Upper lobe of right lung (tissue), 1 donor: ENCODE measurements around the gene PPM1H. TPM values are rescaled to one million over a fixed set of nuclear protein-coding genes. Genes with fewer than 3 reads are reported as not detected.

Experiments
- ATAC-seq: fragments of 200-7000 bp; cut with Tn5 transposase; one replicate; pipeline ENCODE4 v1.9.1; 2020; ENCODE audit warnings: mild to moderate bottlenecking, moderate library complexity
- DNase-seq: peaks from one replicate; pipeline ENCODE4 v3.0.0-alpha.2; 2020
- H3K27ac ChIP-seq: fragments of 200-600 bp; one replicate; pipeline ENCODE4 v1.8.0; 2022
- H3K27me3 ChIP-seq: fragments of 200-600 bp; one replicate; pipeline ENCODE4 v1.8.0; 2022; ENCODE audit warnings: mild to moderate bottlenecking
- H3K36me3 ChIP-seq: fragments of 200-600 bp; one replicate; pipeline ENCODE4 v1.8.0; 2022
- H3K4me1 ChIP-seq: fragments of 200-600 bp; one replicate; pipeline ENCODE4 v1.8.0; 2022
- H3K4me3 ChIP-seq: fragments of 200-600 bp; one replicate; pipeline ENCODE4 v1.8.0; 2022; ENCODE audit warnings: mild to moderate bottlenecking
- H3K9me3 ChIP-seq: fragments of 200-600 bp; one replicate; pipeline ENCODE4 v1.8.0; 2022
- intact Hi-C: fragments of 100-400 bp; cut with DNase I; formaldehyde crosslinking; loops from one replicate; pipeline ENCODE4 v1.11.0; 2022
- microRNA-seq: library from miRNA; unstranded; fragments of <30 nt; microRNA quantifications from one replicate; pipeline ENCODE4 v1.2.0, GENCODE V29; 2020; ENCODE audit warnings: borderline microRNAs expressed
- total RNA-seq: library from RNA; stranded (reverse); fragmentation: NEBNext Ultra II Directional; extraction: Animal tissue kit (Norgen Biotek cat#: 25700); gene quantifications from one replicate; pipeline ENCODE4 v1.2.1, GENCODE V29; 2021
- TF ChIP-seq, protein P1 (sequence below): fragments of 200-600 bp; IDR thresholded peaks from one replicate; pipeline ENCODE4 v1.8.0; 2022; ENCODE audit warnings: antibody characterized with exemption
- donor health status: DM: no; HTN: yes; CAD: no; lungs with severe emphysema.

PPM1H gene
- total RNA-seq, 1 donor from 2014 or later, result 8.0 TPM

DNA sequence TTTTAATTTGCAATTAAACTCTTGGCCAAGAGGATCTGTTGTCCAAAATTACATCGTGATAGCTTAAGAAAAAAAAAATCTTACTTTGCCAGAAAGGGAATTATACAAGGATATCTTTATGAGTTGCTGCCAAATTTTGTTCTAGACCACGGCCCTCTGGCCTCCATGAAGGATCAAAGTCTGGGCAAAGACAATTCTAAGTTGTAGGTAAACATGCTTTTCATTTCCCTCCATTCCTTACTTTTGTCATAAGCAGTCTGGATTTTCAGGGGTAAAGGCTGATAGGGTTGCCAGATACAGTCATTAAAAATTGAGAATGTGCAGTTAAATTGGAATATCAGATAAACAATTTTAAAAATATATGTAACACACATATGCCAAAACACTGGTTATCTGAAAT lies 333.2 kb downstream of the PPM1H start:
- Histone ChIP-seq H3K4me1 (peaks cover 20% of the 10 kb centered on the region), H3K36me3 (no peaks in the 10 kb centered on the region), H3K4me3 (peak overlapping the region; percentile 79), H3K9me3 (no peaks in the 10 kb centered on the region), H3K27ac (peak overlapping the region; percentile 100), H3K27me3 (no peaks in the 10 kb centered on the region)
- intact Hi-C loops, result no loop called here
- no peak for DNase-seq
- no peak for ATAC-seq
- TF ChIP-seq, protein P1, sequence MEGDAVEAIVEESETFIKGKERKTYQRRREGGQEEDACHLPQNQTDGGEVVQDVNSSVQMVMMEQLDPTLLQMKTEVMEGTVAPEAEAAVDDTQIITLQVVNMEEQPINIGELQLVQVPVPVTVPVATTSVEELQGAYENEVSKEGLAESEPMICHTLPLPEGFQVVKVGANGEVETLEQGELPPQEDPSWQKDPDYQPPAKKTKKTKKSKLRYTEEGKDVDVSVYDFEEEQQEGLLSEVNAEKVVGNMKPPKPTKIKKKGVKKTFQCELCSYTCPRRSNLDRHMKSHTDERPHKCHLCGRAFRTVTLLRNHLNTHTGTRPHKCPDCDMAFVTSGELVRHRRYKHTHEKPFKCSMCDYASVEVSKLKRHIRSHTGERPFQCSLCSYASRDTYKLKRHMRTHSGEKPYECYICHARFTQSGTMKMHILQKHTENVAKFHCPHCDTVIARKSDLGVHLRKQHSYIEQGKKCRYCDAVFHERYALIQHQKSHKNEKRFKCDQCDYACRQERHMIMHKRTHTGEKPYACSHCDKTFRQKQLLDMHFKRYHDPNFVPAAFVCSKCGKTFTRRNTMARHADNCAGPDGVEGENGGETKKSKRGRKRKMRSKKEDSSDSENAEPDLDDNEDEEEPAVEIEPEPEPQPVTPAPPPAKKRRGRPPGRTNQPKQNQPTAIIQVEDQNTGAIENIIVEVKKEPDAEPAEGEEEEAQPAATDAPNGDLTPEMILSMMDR, result no peak

DNA sequence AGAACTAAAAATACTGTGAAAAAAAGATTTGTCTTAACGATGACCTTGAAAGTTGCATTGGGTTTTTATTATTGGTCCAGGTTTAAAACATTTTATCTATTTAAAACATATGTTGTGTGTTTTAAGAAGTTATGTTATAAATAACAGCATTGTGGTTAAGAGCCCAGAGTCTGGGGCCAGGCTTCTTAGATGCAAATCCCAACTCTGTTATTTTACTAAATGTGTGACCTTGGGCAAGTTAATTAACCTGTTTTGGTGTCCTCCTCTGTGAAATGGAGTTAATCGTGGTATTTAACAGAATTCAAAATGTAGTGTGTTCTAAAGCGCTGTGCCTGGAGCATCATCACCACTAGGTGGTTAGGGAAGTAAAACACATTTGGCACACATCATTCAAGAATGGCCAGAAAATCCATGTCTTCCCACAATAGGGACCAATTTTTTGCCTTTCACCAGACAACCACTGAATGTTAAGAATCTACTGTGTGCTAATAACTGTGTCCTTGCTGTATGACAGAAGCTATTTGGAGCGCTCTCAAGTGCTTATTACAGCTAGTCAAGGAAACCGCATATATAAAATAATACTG lies 335.0 kb downstream of the PPM1H start:
- H3K9me3 ChIP-seq, result no peaks in the 10 kb centered on the region
- H3K36me3 ChIP-seq, result no peaks in the 10 kb centered on the region
- no peaks in the 10 kb centered on the region for H3K27me3 ChIP-seq
- H3K4me1 ChIP-seq, result peaks cover 14% of the 10 kb centered on the region
- DNase-seq (no peak), ATAC-seq (no peak)
- intact Hi-C loops, result no loop called here
- H3K27ac ChIP-seq, result no peak overlapping the region
- TF ChIP-seq, protein P1, result no peak
- H3K4me3 ChIP-seq, result no peak overlapping the region

DNA sequence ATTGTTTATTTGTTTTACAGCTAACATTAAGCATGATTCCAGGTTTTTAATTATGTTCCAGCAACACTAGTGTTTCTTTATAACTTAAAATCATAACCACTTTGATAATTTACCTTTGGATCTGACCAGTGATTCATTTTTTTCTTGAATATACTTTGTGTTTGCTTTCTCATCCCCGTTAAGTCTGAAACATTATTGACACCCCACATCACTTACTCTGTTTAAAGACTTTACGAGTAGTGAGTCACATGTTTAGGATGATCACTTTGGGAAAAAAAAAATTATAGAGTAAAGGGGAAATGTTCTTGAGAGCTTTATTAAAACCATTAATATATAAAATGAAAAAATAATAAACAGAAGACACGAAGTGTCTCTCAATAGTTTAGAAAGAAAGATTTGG lies 336.1 kb downstream of the PPM1H start:
- no peaks in the 10 kb centered on the region for H3K9me3 ChIP-seq
- no peaks in the 10 kb centered on the region for H3K27me3 ChIP-seq
- no peak overlapping the region for H3K27ac ChIP-seq
- intact Hi-C loops, result no loop called here
- no peaks in the 10 kb centered on the region for H3K36me3 ChIP-seq
- H3K4me1 ChIP-seq, result peaks cover 4% of the 10 kb centered on the region
- ATAC-seq (no peak), DNase-seq (no peak)
- TF ChIP-seq, protein P1, result no peak
- no peak overlapping the region for H3K4me3 ChIP-seq

DNA sequence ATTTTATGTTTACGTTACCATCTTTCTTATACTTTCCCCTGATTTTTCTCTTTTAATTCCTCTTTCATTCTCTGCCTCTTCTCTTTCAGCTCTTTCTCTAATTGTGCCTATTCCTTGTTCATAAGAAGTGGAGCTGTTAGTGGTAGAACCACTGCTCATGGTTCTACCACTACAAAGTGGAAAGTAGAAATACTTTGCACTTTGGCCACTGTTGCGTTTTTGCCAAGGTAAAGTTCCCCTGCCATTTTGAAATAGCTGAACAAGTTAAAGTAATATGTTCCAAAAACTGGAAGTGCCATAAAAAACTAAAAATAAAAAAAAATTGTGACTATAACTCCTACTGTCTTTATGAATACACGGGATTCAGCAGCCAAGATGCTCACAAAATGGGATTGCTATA lies 337.7 kb downstream of the PPM1H start:
- intact Hi-C loops, result no loop called here
- TF ChIP-seq, protein P1, result no peak
- DNase-seq (no peak), ATAC-seq (no peak)
- Histone ChIP-seq H3K27ac (no peak overlapping the region), H3K4me3 (no peak overlapping the region), H3K36me3 (peaks cover 12% of the 10 kb centered on the region), H3K9me3 (no peaks in the 10 kb centered on the region), H3K27me3 (no peaks in the 10 kb centered on the region), H3K4me1 (peaks cover 4% of the 10 kb centered on the region)

Small RNA genes lying within 50 kb of the gene (microRNA-seq; reads per million reads assigned to microRNA genes)
- 21,246 reads per million, percentile 97 among the genes with 10 or more reads in this experiment for gene MIRLET7I

Other genes starting within 250 kb of the PPM1H start
- gene AVPR1A, start 216.1 kb upstream of the PPM1H start, total RNA-seq, result 1.7 TPM